GM18907 (cell line): Measurements from ENCODE around the gene PPP2R5C.
"Not testable (repeated sequence)": the region's sequence is repeated elsewhere in the genome, so short reads cannot be mapped to it uniquely, and the experiment has no call there.

Experiments
- ATAC-seq: cut with Tn5 transposase; IDR thresholded peaks from one replicate; pipeline ENCODE4 v1.9.1; 2021; ENCODE audit warnings: mild to moderate bottlenecking, moderate library complexity; ENCODE audit not compliant: unreplicated experiment

The PPP2R5C gene

GRCh38 chr14:101961746-101962502, 200.4 kb downstream of the PPP2R5C start:
- no peak for ATAC-seq

GRCh38 chr14:101962503-101962874, 201.0 kb downstream of the PPP2R5C start:
- no peak for ATAC-seq

- ATAC-seq: no peak
Measured at GRCh38 chr14:101963052-101963451, 201.5 kb downstream of the PPP2R5C start.

- no peak for ATAC-seq
Measured at GRCh38 chr14:101963656-101964296, 202.3 kb downstream of the PPP2R5C start.

GRCh38 chr14:101964297-101965180, 203.0 kb downstream of the PPP2R5C start, which contains the start of gene DYNC1H1:
Gene DYNC1H1 (plus strand): TSS chr14:101964573. CDS start chr14:101964692, 119 bp downstream.
- peak; percentile 79 for ATAC-seq

GRCh38 chr14:101965181-101965544, 203.7 kb downstream of the PPP2R5C start:
- ATAC-seq: peak; percentile 46

GRCh38 chr14:101965770-101966722, 204.5 kb downstream of the PPP2R5C start:
- no peak for ATAC-seq

GRCh38 chr14:101966742-101967141, 205.2 kb downstream of the PPP2R5C start:
- ATAC-seq: no peak

- no peak for ATAC-seq
Measured at GRCh38 chr14:101968186-101968585, 206.7 kb downstream of the PPP2R5C start.

- no peak for ATAC-seq
Measured at GRCh38 chr14:101969481-101969880, 208.0 kb downstream of the PPP2R5C start.

GRCh38 chr14:101970830-101971400, 209.4 kb downstream of the PPP2R5C start:
- ATAC-seq: no peak

- not testable (repeated sequence) for ATAC-seq
Measured at GRCh38 chr14:101971458-101971857, 209.9 kb downstream of the PPP2R5C start.

- no peak for ATAC-seq
Measured at GRCh38 chr14:101972126-101972866, 210.8 kb downstream of the PPP2R5C start.

- ATAC-seq: no peak
Measured at GRCh38 chr14:101973356-101973755, 211.8 kb downstream of the PPP2R5C start.

GRCh38 chr14:101975231-101975630, 213.7 kb downstream of the PPP2R5C start:
- ATAC-seq: no peak
